VCaP (cell line): Measurements from ENCODE around the gene KCNJ8.
"Not testable (repeated sequence)": the region's sequence is repeated elsewhere in the genome, so short reads cannot be mapped to it uniquely, and the experiment has no call there.

Source experiments
- H3K27ac ChIP-seq: fragments of 450-650 bp; 2 replicates; pipeline ENCODE4 v1.5.1; 2017
- TF ChIP-seq, protein P1 (sequence below): fragments of 450-650 bp; conservative IDR thresholded peaks from 2 replicates; pipeline ENCODE4 v1.5.1; 2017; ENCODE audit warnings: mild to moderate bottlenecking, moderate library complexity

The KCNJ8 gene

DNA sequence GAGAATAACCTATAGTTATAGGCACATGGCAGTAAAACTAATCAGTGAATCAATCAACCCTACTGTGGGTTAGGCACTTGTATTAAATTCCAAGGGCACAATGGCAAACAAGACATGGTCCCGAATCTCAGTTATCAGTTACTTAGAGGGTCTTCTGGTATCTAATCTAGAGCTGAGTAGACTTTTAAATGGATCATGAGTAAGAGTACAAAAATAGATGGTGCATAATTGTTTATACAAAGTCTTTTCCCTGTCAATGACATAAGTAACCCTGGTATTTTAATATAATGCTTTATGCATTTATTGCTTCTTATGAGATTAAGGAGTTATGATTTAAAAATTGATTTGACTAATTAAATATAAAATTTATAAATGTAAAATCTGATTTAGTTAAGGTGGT, 23.0 kb upstream of the KCNJ8 start:
- H3K27ac ChIP-seq: no peak overlapping the region
- TF ChIP-seq, protein P1, sequence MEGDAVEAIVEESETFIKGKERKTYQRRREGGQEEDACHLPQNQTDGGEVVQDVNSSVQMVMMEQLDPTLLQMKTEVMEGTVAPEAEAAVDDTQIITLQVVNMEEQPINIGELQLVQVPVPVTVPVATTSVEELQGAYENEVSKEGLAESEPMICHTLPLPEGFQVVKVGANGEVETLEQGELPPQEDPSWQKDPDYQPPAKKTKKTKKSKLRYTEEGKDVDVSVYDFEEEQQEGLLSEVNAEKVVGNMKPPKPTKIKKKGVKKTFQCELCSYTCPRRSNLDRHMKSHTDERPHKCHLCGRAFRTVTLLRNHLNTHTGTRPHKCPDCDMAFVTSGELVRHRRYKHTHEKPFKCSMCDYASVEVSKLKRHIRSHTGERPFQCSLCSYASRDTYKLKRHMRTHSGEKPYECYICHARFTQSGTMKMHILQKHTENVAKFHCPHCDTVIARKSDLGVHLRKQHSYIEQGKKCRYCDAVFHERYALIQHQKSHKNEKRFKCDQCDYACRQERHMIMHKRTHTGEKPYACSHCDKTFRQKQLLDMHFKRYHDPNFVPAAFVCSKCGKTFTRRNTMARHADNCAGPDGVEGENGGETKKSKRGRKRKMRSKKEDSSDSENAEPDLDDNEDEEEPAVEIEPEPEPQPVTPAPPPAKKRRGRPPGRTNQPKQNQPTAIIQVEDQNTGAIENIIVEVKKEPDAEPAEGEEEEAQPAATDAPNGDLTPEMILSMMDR: no peak

DNA sequence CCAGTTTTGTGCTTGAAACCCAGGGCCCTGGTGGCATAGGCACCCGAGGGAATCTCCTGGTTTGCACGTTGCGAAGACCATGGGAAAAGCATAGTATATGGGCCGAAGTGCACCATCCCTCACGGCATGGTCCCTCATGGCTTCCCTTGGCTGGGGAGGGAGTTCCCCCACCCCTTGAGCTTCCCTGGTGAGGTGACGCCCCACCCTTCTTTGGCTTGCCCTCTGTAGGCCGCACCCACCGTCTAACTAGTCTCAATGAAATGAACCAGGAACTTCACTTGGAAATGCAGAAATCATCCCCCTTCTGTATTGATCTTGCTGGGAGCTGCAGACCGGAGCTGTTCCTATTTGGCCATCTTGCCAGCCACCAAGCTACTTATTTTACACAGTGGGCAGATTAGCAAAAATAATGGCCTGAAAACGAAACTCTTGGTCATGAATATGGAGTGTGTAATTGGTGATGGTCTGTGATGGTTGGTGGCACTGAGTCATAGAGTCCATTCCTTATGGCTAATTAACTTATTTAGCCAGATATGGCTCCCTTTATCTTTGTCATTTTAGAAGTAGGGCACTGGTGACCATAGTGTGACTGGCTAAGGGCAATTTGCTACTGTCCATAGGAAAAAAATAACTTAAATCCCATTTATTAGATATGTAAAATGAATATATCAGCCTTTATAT, 21.3 kb upstream of the KCNJ8 start:
- TF ChIP-seq, protein P1: no peak
- no peak overlapping the region for H3K27ac ChIP-seq

DNA sequence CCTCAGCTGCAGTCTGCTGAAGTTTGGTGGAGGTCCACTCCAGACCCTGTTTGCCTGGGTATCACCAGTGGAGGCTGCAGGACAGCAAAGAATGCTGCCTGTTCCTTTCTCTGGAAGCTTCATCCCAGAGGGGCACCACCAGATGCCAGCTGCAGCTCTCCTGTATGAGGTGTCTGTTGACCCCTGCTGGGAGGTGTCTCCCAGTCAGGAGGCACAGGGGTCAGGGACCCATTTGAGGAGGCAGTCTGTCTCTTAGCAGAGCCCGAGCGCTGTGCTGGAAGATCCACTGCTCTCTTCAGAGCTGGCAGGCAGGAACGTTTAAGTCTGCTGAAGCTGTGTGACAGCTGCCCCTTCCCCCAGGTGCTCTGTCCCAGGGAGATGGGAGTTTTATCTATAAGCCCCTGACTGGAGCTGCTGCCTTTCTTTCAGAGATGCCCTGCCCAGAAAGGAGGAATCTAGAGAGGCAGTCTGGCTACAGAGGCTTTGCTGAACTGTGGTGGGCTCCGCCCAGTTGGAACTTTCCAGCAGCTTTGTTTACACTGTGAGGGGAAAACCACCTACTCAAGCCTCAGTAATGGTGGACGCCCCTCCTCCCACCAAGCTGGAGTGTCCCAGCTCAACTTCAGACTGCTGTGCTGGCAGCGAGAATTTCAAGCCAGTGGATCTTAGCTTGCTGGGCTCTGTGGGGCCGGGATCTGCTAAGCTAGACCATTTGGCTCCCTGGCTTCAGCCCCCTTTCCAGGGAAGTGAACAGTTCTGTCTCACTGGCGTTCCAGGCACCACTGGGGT, 20.5 kb upstream of the KCNJ8 start:
- not testable (repeated sequence) for H3K27ac ChIP-seq

DNA sequence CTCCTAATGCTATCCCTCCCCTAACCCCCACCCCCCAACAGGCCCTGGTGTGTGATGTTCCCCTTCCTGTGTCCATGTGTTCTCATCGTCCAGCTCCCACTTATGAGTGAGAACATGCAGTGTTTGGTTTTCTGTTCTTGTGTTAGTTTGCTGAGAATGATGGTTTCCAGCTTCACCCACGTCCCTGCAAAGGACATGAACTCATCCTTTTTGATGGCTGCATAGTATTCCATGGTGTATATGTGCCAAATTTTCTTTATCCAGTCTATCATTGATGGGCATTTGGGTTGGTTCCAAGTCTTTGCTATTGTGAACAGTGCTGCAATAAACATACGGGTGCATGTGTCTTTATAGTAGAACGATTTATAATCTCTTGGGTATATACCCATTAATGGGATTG, 15.2 kb upstream of the KCNJ8 start:
- not testable (repeated sequence) for H3K27ac ChIP-seq

DNA sequence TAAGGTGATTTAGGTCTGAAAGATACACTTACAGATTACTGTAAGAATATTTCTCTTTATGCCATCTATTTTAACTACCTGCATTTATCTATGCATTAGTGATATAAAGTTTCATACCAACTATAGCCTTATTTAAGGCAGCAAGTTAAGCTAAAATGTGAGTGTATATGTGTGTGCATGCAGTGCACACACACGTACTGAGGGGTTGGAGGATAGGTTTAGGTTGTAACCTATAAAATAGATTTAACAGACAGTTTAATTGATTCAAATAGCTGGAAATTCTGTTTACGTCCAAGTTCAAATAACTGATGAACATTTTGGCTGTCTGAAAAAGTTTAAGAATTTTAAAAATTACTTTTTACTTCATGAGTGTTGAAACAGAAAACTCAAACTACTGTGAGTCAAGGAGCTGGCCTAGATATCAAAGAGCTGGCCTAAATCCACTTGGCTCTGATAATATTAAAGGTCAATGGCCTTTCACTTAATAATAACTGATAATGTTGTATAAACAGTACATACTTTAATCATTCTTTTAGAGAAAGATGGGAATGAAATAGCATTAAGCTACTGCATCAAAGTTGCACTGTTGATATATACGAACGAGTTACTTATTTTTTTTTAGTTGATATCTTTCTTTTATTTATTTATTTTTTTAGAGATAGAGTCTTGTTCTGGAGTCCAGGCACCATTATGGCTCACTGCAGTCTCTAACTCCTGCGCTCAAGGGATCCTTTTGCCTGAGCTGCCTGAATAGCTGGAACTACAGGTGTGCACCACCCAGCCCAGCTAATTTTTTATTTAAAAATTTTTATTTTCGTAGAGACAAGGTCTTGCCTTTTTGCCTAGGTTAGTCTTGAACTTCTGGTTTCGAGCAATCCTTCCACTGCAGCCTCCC, 13.8 kb upstream of the KCNJ8 start:
- TF ChIP-seq, protein P1: no peak
- H3K27ac ChIP-seq: no peak overlapping the region

DNA sequence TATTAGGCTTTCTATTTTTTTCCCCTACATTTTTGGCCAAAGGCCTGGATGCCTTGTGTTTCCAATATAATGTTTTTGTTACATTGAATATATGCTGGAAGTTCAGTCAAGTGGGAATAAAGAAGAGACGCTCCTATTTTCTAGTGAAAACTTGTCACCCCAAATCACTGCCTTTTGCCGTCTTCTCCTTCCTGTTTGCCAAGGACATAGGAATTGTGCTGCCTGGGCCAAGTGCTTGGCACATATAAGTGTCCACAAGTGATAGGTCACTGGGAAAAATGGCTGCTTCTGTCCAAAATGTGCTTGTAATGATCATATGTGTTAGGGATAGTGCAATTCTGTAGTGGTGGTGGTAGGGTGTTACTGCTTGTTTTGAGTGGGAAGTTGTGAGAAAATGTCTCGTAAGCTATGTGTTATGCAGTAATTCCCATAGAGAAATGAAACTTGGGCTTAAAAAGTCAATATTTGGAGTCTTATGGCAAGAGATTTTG, 11.6 kb upstream of the KCNJ8 start:
- H3K27ac ChIP-seq: no peak overlapping the region
- TF ChIP-seq, protein P1: no peak

DNA sequence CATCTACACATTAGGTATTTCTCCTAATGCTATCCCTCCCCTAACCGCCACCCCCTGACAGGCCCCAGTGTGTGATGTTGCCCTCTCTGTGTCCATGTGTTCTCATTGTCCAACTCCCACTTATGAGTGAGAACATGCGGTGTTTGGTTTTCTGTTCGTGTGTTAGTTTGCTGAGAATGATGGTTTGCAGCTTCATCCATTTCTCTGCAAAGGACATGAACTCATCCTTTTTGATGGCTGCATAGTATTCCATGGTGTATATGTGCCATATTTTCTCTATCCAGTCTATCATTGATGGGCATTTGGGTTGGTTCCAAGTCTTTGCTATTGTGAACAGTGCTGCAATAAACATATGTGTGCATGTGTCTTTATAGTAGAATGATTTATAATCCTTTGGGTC, 8.2 kb upstream of the KCNJ8 start:
- H3K27ac ChIP-seq: not testable (repeated sequence)

DNA sequence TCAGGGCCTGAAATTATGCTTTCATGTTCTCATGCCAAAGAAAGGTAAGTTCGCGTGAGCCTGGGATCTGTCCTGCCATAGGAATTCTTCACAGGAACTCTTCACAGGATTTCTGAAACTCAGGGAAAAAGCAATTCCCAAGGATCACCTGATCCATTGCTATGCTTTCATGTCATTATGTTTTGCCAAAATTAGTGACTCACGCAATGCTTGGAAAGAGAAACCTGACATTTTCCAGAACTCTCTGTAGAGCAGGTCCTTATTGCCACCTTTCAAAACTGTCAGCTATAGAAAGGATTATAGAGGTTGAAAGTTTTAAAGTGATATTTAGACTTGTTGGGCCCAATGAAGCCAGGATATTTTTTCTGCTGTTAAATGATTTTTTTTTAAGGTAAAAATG, 6.3 kb upstream of the KCNJ8 start:
- H3K27ac ChIP-seq: no peak overlapping the region
- TF ChIP-seq, protein P1: no peak
